Stimulated activated CD8-positive, alpha-beta memory T cell treated with anti-CD3 and anti-CD28 coated beads, Interleukin-7, amount 100 ng/mL, for 48 hours (primary cell): ENCODE measurements around the gene ISCU.
A peak's percentile ranks its signal among the peaks of the same experiment; 100 is the strongest.
"Not testable (repeated sequence)": the region's sequence is repeated elsewhere in the genome, so short reads cannot be mapped to it uniquely, and the experiment has no call there.

Experiments
- DNase-seq, 2 donors: peaks; one replicate each; pipeline ENCODE4 v3.0.0-alpha.2; 2020; ENCODE audit warnings: low read depth in 1 of 2; ENCODE audit errors: extremely low read depth in 1 of 2

The ISCU gene

GRCh38 chr12:108568338-108569154 lies 6.2 kb downstream of the ISCU start:
- DNase-seq, result peak in 1 of 2 donors; percentile 72

GRCh38 chr12:108570743-108571608 lies 8.6 kb downstream of the ISCU start:
- no peak for DNase-seq

- DNase-seq, result no peak
Observed at GRCh38 chr12:108571609-108572165, 9.3 kb downstream of the ISCU start.

- no peak for DNase-seq
Observed at GRCh38 chr12:108572166-108572790, 9.9 kb downstream of the ISCU start.

GRCh38 chr12:108573317-108573716 lies 10.9 kb downstream of the ISCU start:
- DNase-seq, result no peak

GRCh38 chr12:108574276-108574675 lies 11.9 kb downstream of the ISCU start:
- DNase-seq, result not testable (repeated sequence)

GRCh38 chr12:108575199-108575912 lies 13.0 kb downstream of the ISCU start:
- no peak for DNase-seq

- DNase-seq, result no peak
Observed at GRCh38 chr12:108576660-108577234, 14.4 kb downstream of the ISCU start.

GRCh38 chr12:108577458-108577857 lies 15.1 kb downstream of the ISCU start:
- DNase-seq, result no peak

GRCh38 chr12:108578264-108578663 lies 15.9 kb downstream of the ISCU start:
- no peak for DNase-seq

- DNase-seq, result no peak
Observed at GRCh38 chr12:108578813-108579212, 16.4 kb downstream of the ISCU start.

- DNase-seq, result no peak
Observed at GRCh38 chr12:108580531-108580930, 18.1 kb downstream of the ISCU start.

- no peak for DNase-seq
Observed at GRCh38 chr12:108581311-108582227, 19.2 kb downstream of the ISCU start.

GRCh38 chr12:108582509-108582908 lies 20.1 kb downstream of the ISCU start:
- DNase-seq, result no peak

- DNase-seq, result no peak
Observed at GRCh38 chr12:108582978-108583770, 20.8 kb downstream of the ISCU start.

GRCh38 chr12:108583991-108584390 lies 21.6 kb downstream of the ISCU start:
- DNase-seq, result no peak

- no peak for DNase-seq
Observed at GRCh38 chr12:108584456-108585065, 22.2 kb downstream of the ISCU start.

GRCh38 chr12:108585864-108586263 lies 23.5 kb downstream of the ISCU start:
- no peak for DNase-seq
